Neural cell (in vitro differentiated cells): ENCODE measurements around the gene EBLN2. TPM values are rescaled to one million over a fixed set of nuclear protein-coding genes. Genes with fewer than 3 reads are reported as not detected.

Experiments used
- H2AFZ ChIP-seq: fragments of 200-600, 300-800 bp; sonication (generic), shearing (Covaris generic); 2 replicates; pipeline ENCODE4 v1.6.0; 2014; ENCODE audit warnings: low read depth, mild to moderate bottlenecking, antibody characterized with exemption, low read length, moderate library complexity
- H3F3A ChIP-seq: fragments of 200-600 bp; shearing (Covaris generic); 2 replicates; pipeline ENCODE4 v1.6.1; 2016; ENCODE audit warnings: mild to moderate bottlenecking, moderate library complexity, mixed read lengths, antibody characterized with exemption, low read length; ENCODE audit not compliant: insufficient read depth, poor library complexity, severe bottlenecking
- H3K27ac ChIP-seq: fragments of 200-600, 300-800 bp; sonication (generic), shearing (Covaris generic); 2 replicates; pipeline ENCODE4 v1.5.1; 2014; ENCODE audit warnings: mild to moderate bottlenecking, low read length, moderate library complexity
- H3K27me3 ChIP-seq: fragments of 300-800, 200-600 bp; sonication (generic), shearing (Covaris generic); 2 replicates; pipeline ENCODE4 v1.6.0; 2014; ENCODE audit warnings: mild to moderate bottlenecking, low read depth, low read length, moderate library complexity; ENCODE audit not compliant: insufficient read depth
- H3K36me3 ChIP-seq: fragments of 300-800, 200-600 bp; sonication (generic), shearing (Covaris generic); 2 replicates; pipeline ENCODE4 v1.5.1; 2014; ENCODE audit warnings: mild to moderate bottlenecking, antibody characterized with exemption, low read length, moderate library complexity; ENCODE audit not compliant: insufficient read depth
- H3K4me2 ChIP-seq: fragments of 300-800, 200-600 bp; sonication (generic), shearing (Covaris generic); 2 replicates; pipeline ENCODE4 v1.6.0; 2014; ENCODE audit warnings: mild to moderate bottlenecking, low read length
- H3K4me3 ChIP-seq: fragments of 300-800, 200-600 bp; sonication (generic), shearing (Covaris generic); 2 replicates; pipeline ENCODE4 v1.5.1; 2014; ENCODE audit warnings: mild to moderate bottlenecking, low read length, moderate library complexity
- H3K79me2 ChIP-seq: fragments of 200-600 bp; shearing (Covaris generic); replicated peaks from 2 replicates; pipeline ENCODE4 v1.6.0; 2014; ENCODE audit warnings: mild to moderate bottlenecking, low read length, moderate library complexity; ENCODE audit not compliant: insufficient read depth
- H3K9ac ChIP-seq: fragments of 300-800, 200-600 bp; sonication (generic), shearing (Covaris generic); 2 replicates; pipeline ENCODE4 v1.6.1; 2016; ENCODE audit warnings: mild to moderate bottlenecking, low read length, mixed read lengths
- H3K9me2 ChIP-seq: fragments of 200-600 bp; shearing (Covaris generic); 2 replicates; pipeline ENCODE4 v1.6.1; 2016; ENCODE audit warnings: mild to moderate bottlenecking, low read length, mixed read lengths; ENCODE audit not compliant: insufficient read depth
- H3K9me3 ChIP-seq: fragments of 200-600, 300-800 bp; sonication (generic), shearing (Covaris generic); 2 replicates; pipeline ENCODE4 v1.6.1; 2016; ENCODE audit warnings: mild to moderate bottlenecking, mixed run types, low read length, moderate library complexity, mixed read lengths
- H4K20me1 ChIP-seq: fragments of 200-600 bp; shearing (Covaris generic); 2 replicates; pipeline ENCODE4 v1.6.1; 2016; ENCODE audit warnings: mild to moderate bottlenecking, mixed run types; ENCODE audit not compliant: insufficient read depth
- CTCF ChIP-seq: fragments of 450-650 bp; IDR thresholded peaks from 2 replicates; pipeline ENCODE4 v1.5.1; 2014; ENCODE audit warnings: antibody characterized with exemption, mild to moderate bottlenecking, moderate library complexity; ENCODE audit not compliant: poor library complexity, severe bottlenecking
- EP300 ChIP-seq: fragments of 450-650 bp; conservative IDR thresholded peaks from 2 replicates; pipeline ENCODE4 v1.6.1; 2014; ENCODE audit warnings: antibody characterized with exemption, mild to moderate bottlenecking, moderate library complexity; ENCODE audit not compliant: poor library complexity, severe bottlenecking
- EZH2 ChIP-seq: fragments of 200-600, 300-800 bp; shearing (Covaris generic), sonication (generic); IDR thresholded peaks from 2 replicates; pipeline ENCODE4 v1.6.1; 2014; ENCODE audit warnings: antibody characterized with exemption, low read length, borderline replicate concordance, mild to moderate bottlenecking; ENCODE audit not compliant: insufficient read depth, poor library complexity, severe bottlenecking
- MXI1 ChIP-seq: fragments of 450-650 bp; conservative IDR thresholded peaks from 2 replicates; pipeline ENCODE4 v1.6.1; 2014; ENCODE audit warnings: antibody characterized with exemption, mild to moderate bottlenecking; ENCODE audit not compliant: poor library complexity, severe bottlenecking
- POLR2AphosphoS5 ChIP-seq: IDR thresholded peaks from 2 replicates; pipeline ENCODE4 v1.6.1; 2012
- RAD21 ChIP-seq: fragments of 450-650 bp; conservative IDR thresholded peaks from 2 replicates; pipeline ENCODE4 v1.6.1; 2014; ENCODE audit warnings: antibody characterized with exemption, mild to moderate bottlenecking, moderate library complexity
- REST ChIP-seq: IDR thresholded peaks from 2 replicates; pipeline ENCODE4 v1.6.1; 2012; ENCODE audit warnings: borderline replicate concordance
- SMC3 ChIP-seq: fragments of 450-650 bp; conservative IDR thresholded peaks from 2 replicates; pipeline ENCODE4 v1.6.1; 2014; ENCODE audit warnings: antibody characterized with exemption, mild to moderate bottlenecking, moderate library complexity; ENCODE audit not compliant: poor library complexity
- TAF1 ChIP-seq: IDR thresholded peaks from 2 replicates; pipeline ENCODE4 v1.6.1; 2012; ENCODE audit warnings: low read depth
- polyA plus RNA-seq: library from polyadenylated mRNA; depleted of rRNA; stranded (reverse); fragments of >200 nt; gene quantifications from 2 replicates; pipeline ENCODE4 v1.2.3, GENCODE V29; 2014

Gene EBLN2
- polyA plus RNA-seq, 1 donor from 2014 or later: 8.3 TPM

DNA sequence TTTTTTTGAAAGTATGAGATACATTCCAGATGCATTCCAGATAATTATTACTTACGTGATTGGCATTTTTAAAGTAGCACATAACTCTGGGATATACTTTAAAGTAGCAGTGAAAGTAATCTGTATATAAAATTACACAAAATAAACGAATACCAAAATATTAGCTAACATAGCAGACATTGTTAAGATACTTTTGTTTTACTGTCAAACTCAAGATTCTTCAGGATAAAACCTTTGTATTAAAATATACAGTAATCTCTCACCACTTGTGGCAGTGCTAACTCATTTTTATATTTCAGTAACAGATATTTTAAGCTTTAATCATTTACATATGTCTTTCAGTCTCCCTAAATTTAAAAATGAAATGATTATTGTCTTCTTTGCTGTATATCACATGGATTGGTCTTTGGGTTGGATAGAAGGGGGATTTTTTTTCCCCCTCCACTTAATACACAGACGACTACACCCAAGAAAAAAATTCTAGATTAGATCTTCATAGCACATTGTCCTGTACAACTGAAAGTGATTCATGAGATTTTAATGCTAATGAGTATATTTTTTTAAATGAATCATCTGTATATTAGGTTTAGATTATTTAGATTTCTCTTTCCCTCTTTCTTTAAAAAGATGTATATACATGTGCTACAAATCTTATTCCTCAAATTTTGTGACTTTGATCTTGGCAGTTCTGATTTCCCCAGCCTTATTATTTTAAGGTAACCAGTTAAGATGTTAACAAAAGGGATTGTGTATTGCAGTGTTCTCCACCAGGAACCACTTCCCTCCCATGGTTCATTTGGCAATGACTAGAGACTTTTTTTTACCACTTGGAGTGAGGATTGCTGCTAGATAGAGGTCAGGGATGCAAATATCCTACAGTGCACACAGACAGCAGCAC, 24.5 kb upstream of the EBLN2 start:
- H3K79me2 ChIP-seq: peaks cover 95% of the 10 kb centered on the region
- no peak overlapping the region for H3K4me2 ChIP-seq
- H3F3A ChIP-seq: no peaks in the 10 kb centered on the region
- H4K20me1 ChIP-seq: no peaks in the 10 kb centered on the region
- no peak overlapping the region for H3K4me3 ChIP-seq
- no peaks in the 10 kb centered on the region for H3K9me2 ChIP-seq
- TF ChIP-seq SMC3 (no peak), EP300 (no peak)
- no peak overlapping the region for H3K27ac ChIP-seq
- no peak overlapping the region for H3K9ac ChIP-seq
- no peaks in the 10 kb centered on the region for H3K36me3 ChIP-seq
- H3K27me3 ChIP-seq: no peaks in the 10 kb centered on the region
- H3K9me3 ChIP-seq: no peaks in the 10 kb centered on the region
- no peak overlapping the region for H2AFZ ChIP-seq

GRCh38 chr3:73041537-73041936, 19.9 kb upstream of the EBLN2 start:
- no peak overlapping the region for H3K9ac ChIP-seq

More at GRCh38 chr3:73041537-73041936, 19.9 kb upstream of the EBLN2 start:
- H2AFZ ChIP-seq: no peak overlapping the region
- no peaks in the 10 kb centered on the region for H3K36me3 ChIP-seq
- no peak overlapping the region for H3K4me3 ChIP-seq
- no peaks in the 10 kb centered on the region for H3K27me3 ChIP-seq
- H3K9me2 ChIP-seq: no peaks in the 10 kb centered on the region
- TF ChIP-seq CTCF (no peak), TAF1 (no peak), EZH2 (no peak), POLR2AphosphoS5 (no peak), EP300 (no peak), REST (no peak), SMC3 (no peak), MXI1 (no peak), RAD21 (no peak)
- no peak overlapping the region for H3K4me2 ChIP-seq
- no peak overlapping the region for H3K27ac ChIP-seq
- H3K9me3 ChIP-seq: no peaks in the 10 kb centered on the region
- no peaks in the 10 kb centered on the region for H3F3A ChIP-seq
- H3K79me2 ChIP-seq: peaks cover 97% of the 10 kb centered on the region
- H4K20me1 ChIP-seq: no peaks in the 10 kb centered on the region
